22Rv1 (cell line): ENCODE results near the gene ZNF135.

Experiments used
- H3K27ac ChIP-seq: fragments of 450-650 bp; 2 replicates; pipeline ENCODE4 v1.5.1; 2017
- ZFX ChIP-seq: fragments of 450-650 bp; IDR thresholded peaks from 2 replicates; pipeline ENCODE4 v1.6.1; 2017; ENCODE audit warnings: antibody characterized with exemption, borderline replicate concordance
- TF ChIP-seq, protein P1 (sequence below): fragments of 450-650 bp; IDR thresholded peaks from 2 replicates; pipeline ENCODE4 v1.5.1; 2017; ENCODE audit warnings: mild to moderate bottlenecking

Gene ZNF135

DNA sequence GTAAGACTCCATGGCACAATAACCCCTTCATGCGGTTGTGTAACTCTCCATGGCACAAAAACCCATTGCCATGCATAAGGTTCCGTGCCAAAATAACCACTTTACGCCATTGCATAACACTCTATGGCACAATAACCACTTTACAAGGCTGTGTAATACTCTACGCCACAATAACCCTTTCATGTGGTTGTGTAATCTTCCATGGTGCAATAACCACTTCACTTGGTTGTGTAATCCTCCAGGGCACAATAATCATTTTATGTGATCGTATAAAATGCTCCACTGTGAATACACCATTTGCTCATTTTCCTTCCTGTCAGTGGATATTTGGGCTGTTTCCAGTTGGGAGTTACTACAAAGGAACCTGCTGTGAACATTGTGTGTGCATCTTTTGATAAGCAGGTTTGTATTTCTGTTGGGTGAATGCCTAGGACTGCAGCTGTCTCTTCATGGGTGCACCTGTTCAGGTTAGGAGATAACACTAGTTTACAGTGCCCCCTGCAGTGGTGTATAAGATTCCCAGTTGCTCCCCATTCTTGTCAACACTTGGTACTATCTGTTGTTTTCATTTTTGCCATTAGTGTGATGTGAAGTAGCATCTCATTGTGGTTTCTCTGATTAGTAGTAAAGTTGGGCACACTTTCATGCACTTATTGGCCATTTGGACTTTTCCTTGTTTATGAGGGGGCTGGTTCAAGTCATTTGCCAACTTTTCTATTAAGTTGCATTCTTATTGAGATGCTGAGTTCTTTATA lies 60.1 kb downstream of the ZNF135 start:
- TF ChIP-seq, protein P1, sequence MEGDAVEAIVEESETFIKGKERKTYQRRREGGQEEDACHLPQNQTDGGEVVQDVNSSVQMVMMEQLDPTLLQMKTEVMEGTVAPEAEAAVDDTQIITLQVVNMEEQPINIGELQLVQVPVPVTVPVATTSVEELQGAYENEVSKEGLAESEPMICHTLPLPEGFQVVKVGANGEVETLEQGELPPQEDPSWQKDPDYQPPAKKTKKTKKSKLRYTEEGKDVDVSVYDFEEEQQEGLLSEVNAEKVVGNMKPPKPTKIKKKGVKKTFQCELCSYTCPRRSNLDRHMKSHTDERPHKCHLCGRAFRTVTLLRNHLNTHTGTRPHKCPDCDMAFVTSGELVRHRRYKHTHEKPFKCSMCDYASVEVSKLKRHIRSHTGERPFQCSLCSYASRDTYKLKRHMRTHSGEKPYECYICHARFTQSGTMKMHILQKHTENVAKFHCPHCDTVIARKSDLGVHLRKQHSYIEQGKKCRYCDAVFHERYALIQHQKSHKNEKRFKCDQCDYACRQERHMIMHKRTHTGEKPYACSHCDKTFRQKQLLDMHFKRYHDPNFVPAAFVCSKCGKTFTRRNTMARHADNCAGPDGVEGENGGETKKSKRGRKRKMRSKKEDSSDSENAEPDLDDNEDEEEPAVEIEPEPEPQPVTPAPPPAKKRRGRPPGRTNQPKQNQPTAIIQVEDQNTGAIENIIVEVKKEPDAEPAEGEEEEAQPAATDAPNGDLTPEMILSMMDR, result no peak
- no peak for TF ChIP-seq ZFX

More for the DNA sequence above, 60.1 kb downstream of the ZNF135 start:
- H3K27ac ChIP-seq, result no peak overlapping the region
